HCT116 (cell line): ENCODE data around the gene HS6ST1. TPM values are rescaled to one million over a fixed set of nuclear protein-coding genes. Genes with fewer than 3 reads are reported as not detected.

ENCODE experiments used
- ATAC-seq: fragments of 200-7000 bp; cut with Tn5 transposase; 2 replicates; pipeline ENCODE4 v1.9.1; 2020; ENCODE audit warnings: mild to moderate bottlenecking, moderate library complexity
- BruUV-seq: library from RNA; stranded (reverse); fragments of 400-500 nt; replicated peaks from 2 replicates; lab custom pipeline; 2021; lab: Mats Ljungman, UMichigan
- CTCF ChIA-PET: fragments of 300-600 bp; sonication (Branson Sonifier 250); formaldehyde crosslinking; loops from one replicate; lab custom pipeline; 2021; ENCODE audit warnings: antibody characterized with exemption; lab: Charles Lee
- POLR2A ChIA-PET: fragments of 300-600, 350-600 bp; sonication (Branson Sonifier 250); formaldehyde crosslinking; loops from one replicate; lab custom pipeline; 2021; ENCODE audit warnings: antibody characterized with exemption; lab: Charles Lee
- RAD21 ChIA-PET, 2 experiments: fragments of 300-600 bp; sonication (Branson Sonifier 250); formaldehyde crosslinking; loops; one replicate each; lab custom pipeline; 2023; ENCODE audit warnings: low total read pairs in 2 of 2; ENCODE audit not compliant: uncharacterized antibody in 2 of 2, unreplicated experiment in 2 of 2, low non-redundant PET in 1 of 2; lab: Charles Lee
- DNase-seq: peaks from one replicate; pipeline ENCODE4 v3.0.0-alpha.2; 2010; ENCODE audit warnings: low read depth, low spot score
- H2AFZ ChIP-seq: fragments of 200-600 bp; shearing (Covaris generic), sonication (generic); 2 replicates; pipeline ENCODE4 v1.6.1; 2017; ENCODE audit warnings: low read depth, mixed run types, mixed read lengths, antibody characterized with exemption, low read length; ENCODE audit not compliant: poor library complexity, severe bottlenecking
- H3K27ac ChIP-seq: 2 replicates; pipeline ENCODE4 v1.5.1; 2012; ENCODE audit warnings: low read depth, low read length
- H3K27me3 ChIP-seq: fragments of 200-600 bp; sonication (generic); 2 replicates; pipeline ENCODE4 v1.6.1; 2016; ENCODE audit warnings: mixed run types, low read length, mixed read lengths; ENCODE audit not compliant: insufficient read depth
- H3K36me3 ChIP-seq, 2 experiments: fragments of 200-500 bp in 1 of 2; fragments of 200-600 bp in 1 of 2; sonication (Bioruptor generic) in 1 of 2; sonication (generic) in 1 of 2; 2 replicates each; pipeline versions ENCODE4 v1.5.1 to v1.6.1; 2014 to 2016; ENCODE audit warnings: low read length in 2 of 2, inconsistent platforms in 1 of 2, mixed read lengths in 1 of 2, mixed run types in 1 of 2; ENCODE audit not compliant: insufficient read depth in 2 of 2, control insufficient read depth in 1 of 2
- H3K4me1 ChIP-seq, 2 experiments: fragments of 200-600 bp in 1 of 2; sonication (generic) in 1 of 2; 2 replicates each; pipeline versions ENCODE4 v1.5.1 to v1.6.1; 2012 to 2017; ENCODE audit warnings: low read length in 2 of 2, inconsistent platforms in 1 of 2, mild to moderate bottlenecking in 1 of 2, mixed read lengths in 1 of 2, mixed run types in 1 of 2, moderate library complexity in 1 of 2; ENCODE audit not compliant: insufficient read depth in 2 of 2, control insufficient read depth in 1 of 2
- H3K4me2 ChIP-seq: fragments of 200-600 bp; sonication (generic); 2 replicates; pipeline ENCODE4 v1.6.1; 2017; ENCODE audit warnings: mixed run types, low read length, mixed read lengths
- H3K4me3 ChIP-seq, 2 experiments: fragments of 200-600 bp in 1 of 2; sonication (generic) in 1 of 2; replicated peaks in 1 of 2; 2 replicates each; pipeline ENCODE4 v1.5.1; 2011 to 2016; ENCODE audit warnings: low read length in 2 of 2, control low read depth in 1 of 2, low read depth in 1 of 2, mild to moderate bottlenecking in 1 of 2, mixed read lengths in 1 of 2, mixed run types in 1 of 2
- H3K79me2 ChIP-seq: fragments of 200-600 bp; sonication (generic); 2 replicates; pipeline ENCODE4 v1.6.1; 2017; ENCODE audit warnings: mild to moderate bottlenecking, mixed run types, low read length, moderate library complexity, mixed read lengths; ENCODE audit not compliant: insufficient read depth
- H3K9ac ChIP-seq: fragments of 200-600 bp; sonication (generic); 2 replicates; pipeline ENCODE4 v1.6.1; 2016; ENCODE audit warnings: low read length, mixed read lengths
- H3K9me2 ChIP-seq: fragments of 200-600 bp; sonication (generic), shearing (Covaris generic); 2 replicates; pipeline ENCODE4 v1.6.1; 2017; ENCODE audit warnings: mixed run types, mild to moderate bottlenecking, moderate library complexity; ENCODE audit not compliant: insufficient read depth
- H3K9me3 ChIP-seq, 2 experiments: fragments of 200-500 bp in 1 of 2; fragments of 200-600 bp in 1 of 2; sonication (Bioruptor generic) in 1 of 2; sonication (generic) in 1 of 2; 2 replicates each; pipeline ENCODE4 v1.6.1; 2014 to 2017; ENCODE audit warnings: low read length in 2 of 2, mixed read lengths in 2 of 2, inconsistent platforms in 1 of 2, low read depth in 1 of 2, mild to moderate bottlenecking in 1 of 2, mixed run types in 1 of 2, moderate library complexity in 1 of 2; ENCODE audit not compliant: control insufficient read depth in 1 of 2, insufficient read depth in 1 of 2
- H4K20me1 ChIP-seq: fragments of 200-600 bp; sonication (generic), shearing (Covaris generic); 2 replicates; pipeline ENCODE4 v1.6.1; 2017; ENCODE audit warnings: mixed run types, mild to moderate bottlenecking, moderate library complexity; ENCODE audit not compliant: insufficient read depth
- EGR1 ChIP-seq: IDR thresholded peaks from 2 replicates; pipeline ENCODE4 v1.6.1; 2012; ENCODE audit warnings: low read depth
- ELF1 ChIP-seq: IDR thresholded peaks from 2 replicates; pipeline ENCODE4 v1.6.1; 2012; ENCODE audit warnings: low read depth, borderline replicate concordance
- EZH2 ChIP-seq: fragments of 200-600 bp; sonication (generic); IDR thresholded peaks from 2 replicates; pipeline ENCODE4 v1.6.1; 2017; ENCODE audit warnings: antibody characterized with exemption, mixed run types
- FOSL1 ChIP-seq: IDR thresholded peaks from 2 replicates; pipeline ENCODE4 v1.6.1; 2012; ENCODE audit warnings: low read depth
- POLR2AphosphoS5 ChIP-seq: IDR thresholded peaks from 2 replicates; pipeline ENCODE4 v1.6.1; 2011; ENCODE audit warnings: mild to moderate bottlenecking, low read depth, low read length, moderate library complexity
- SRF ChIP-seq: IDR thresholded peaks from 2 replicates; pipeline ENCODE4 v1.6.1; 2012; ENCODE audit warnings: low read depth
- YY1 ChIP-seq: IDR thresholded peaks from 2 replicates; pipeline ENCODE4 v1.6.1; 2011; ENCODE audit warnings: low read length, low read depth, moderate library complexity, mild to moderate bottlenecking; ENCODE audit not compliant: insufficient replicate concordance; ENCODE audit errors: extremely low read depth
- ZFX ChIP-seq: fragments of 450-650 bp; IDR thresholded peaks from 2 replicates; pipeline ENCODE4 v1.6.1; 2017
- ZNF274 ChIP-seq: fragments of 200-500 bp; sonication (Bioruptor generic); IDR thresholded peaks from 2 replicates; pipeline ENCODE4 v1.6.1; 2014; ENCODE audit warnings: mild to moderate bottlenecking, low read depth, low read length, inconsistent platforms
- intact Hi-C: fragments of 100-400 bp; cut with micrococcal nuclease; formaldehyde crosslinking; loops from 2 replicates; pipeline ENCODE4 v1.10.0; 2022
- total RNA-seq: library from RNA; stranded (reverse); gene quantifications from one replicate; pipeline ENCODE4 v1.2.1, GENCODE V29; 2021; ENCODE audit not compliant: unreplicated experiment
- TF ChIP-seq, protein P1 (sequence below): IDR thresholded peaks from 2 replicates; pipeline ENCODE4 v1.6.1; 2012; ENCODE audit warnings: low read depth
- TF ChIP-seq, protein P2 (sequence below), 3 experiments: fragments of 200-600 bp in 1 of 3; sonication (generic) in 1 of 3; IDR thresholded peaks in 2 of 3; conservative IDR thresholded peaks in 1 of 3; 2 replicates each; pipeline ENCODE4 v1.5.1; 2012 to 2017; ENCODE audit warnings: low read depth in 2 of 3, low read length in 2 of 3, antibody characterized with exemption in 1 of 3, borderline replicate concordance in 1 of 3, control low read depth in 1 of 3, mild to moderate bottlenecking in 1 of 3, mixed read lengths in 1 of 3, mixed run types in 1 of 3, moderate library complexity in 1 of 3; ENCODE audit not compliant: insufficient read depth in 1 of 3
- TF ChIP-seq, protein P3 (sequence below): IDR thresholded peaks from 2 replicates; pipeline ENCODE4 v1.6.1; 2012

The HS6ST1 gene
- total RNA-seq, 1 experiment from 2014 or later, result 35.0 TPM

DNA sequence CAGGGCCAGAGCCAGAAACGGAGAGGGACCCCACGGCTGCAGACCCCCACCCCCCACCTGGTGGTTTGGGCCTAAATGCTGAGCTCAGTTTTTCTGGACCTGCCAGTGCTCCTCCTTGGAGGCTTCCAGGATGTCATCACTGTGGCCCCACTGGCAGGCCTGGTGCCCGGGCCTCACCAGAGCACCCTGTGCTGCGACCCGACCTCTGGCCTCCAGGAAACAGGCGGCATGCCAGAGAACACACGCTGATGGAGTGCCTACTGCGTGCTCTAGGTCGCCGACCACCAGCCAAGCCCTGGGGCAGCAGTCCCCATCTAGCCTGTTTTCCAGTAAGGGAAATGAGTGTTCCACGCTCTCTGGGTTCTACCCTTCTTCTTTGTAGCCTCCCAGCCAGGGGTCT lies 33.8 kb downstream of the HS6ST1 start:
- no peak for ATAC-seq
- intact Hi-C loops, result no loop called here
- H3K9me2 ChIP-seq, result no peaks in the 10 kb centered on the region
- no peaks in the 10 kb centered on the region for H3K27me3 ChIP-seq
- H3K9me3 ChIP-seq, result no peaks in the 10 kb centered on the region
- no peak overlapping the region for H3K9ac ChIP-seq
- H2AFZ ChIP-seq, result no peak overlapping the region
- no TSS peak for BruUV-seq
- no peak overlapping the region for H3K4me3 ChIP-seq
- no peak overlapping the region for H3K27ac ChIP-seq
- no peaks in the 10 kb centered on the region for H3K4me1 ChIP-seq
- POLR2A ChIA-PET, result no interaction called here
- RAD21 ChIA-PET, result no interaction called here
- CTCF ChIA-PET, result no interaction called here
- no peak overlapping the region for H3K4me2 ChIP-seq
- no peak for DNase-seq
- H4K20me1 ChIP-seq, result no peaks in the 10 kb centered on the region
- peaks cover 46% of the 10 kb centered on the region for H3K79me2 ChIP-seq
- no peaks in the 10 kb centered on the region for H3K36me3 ChIP-seq
- TF ChIP-seq, protein P1, sequence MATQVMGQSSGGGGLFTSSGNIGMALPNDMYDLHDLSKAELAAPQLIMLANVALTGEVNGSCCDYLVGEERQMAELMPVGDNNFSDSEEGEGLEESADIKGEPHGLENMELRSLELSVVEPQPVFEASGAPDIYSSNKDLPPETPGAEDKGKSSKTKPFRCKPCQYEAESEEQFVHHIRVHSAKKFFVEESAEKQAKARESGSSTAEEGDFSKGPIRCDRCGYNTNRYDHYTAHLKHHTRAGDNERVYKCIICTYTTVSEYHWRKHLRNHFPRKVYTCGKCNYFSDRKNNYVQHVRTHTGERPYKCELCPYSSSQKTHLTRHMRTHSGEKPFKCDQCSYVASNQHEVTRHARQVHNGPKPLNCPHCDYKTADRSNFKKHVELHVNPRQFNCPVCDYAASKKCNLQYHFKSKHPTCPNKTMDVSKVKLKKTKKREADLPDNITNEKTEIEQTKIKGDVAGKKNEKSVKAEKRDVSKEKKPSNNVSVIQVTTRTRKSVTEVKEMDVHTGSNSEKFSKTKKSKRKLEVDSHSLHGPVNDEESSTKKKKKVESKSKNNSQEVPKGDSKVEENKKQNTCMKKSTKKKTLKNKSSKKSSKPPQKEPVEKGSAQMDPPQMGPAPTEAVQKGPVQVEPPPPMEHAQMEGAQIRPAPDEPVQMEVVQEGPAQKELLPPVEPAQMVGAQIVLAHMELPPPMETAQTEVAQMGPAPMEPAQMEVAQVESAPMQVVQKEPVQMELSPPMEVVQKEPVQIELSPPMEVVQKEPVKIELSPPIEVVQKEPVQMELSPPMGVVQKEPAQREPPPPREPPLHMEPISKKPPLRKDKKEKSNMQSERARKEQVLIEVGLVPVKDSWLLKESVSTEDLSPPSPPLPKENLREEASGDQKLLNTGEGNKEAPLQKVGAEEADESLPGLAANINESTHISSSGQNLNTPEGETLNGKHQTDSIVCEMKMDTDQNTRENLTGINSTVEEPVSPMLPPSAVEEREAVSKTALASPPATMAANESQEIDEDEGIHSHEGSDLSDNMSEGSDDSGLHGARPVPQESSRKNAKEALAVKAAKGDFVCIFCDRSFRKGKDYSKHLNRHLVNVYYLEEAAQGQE, result no peak
- TF ChIP-seq POLR2AphosphoS5 (no peak), SRF (no peak), ZNF274 (no peak), ZFX (no peak), EZH2 (no peak)

DNA sequence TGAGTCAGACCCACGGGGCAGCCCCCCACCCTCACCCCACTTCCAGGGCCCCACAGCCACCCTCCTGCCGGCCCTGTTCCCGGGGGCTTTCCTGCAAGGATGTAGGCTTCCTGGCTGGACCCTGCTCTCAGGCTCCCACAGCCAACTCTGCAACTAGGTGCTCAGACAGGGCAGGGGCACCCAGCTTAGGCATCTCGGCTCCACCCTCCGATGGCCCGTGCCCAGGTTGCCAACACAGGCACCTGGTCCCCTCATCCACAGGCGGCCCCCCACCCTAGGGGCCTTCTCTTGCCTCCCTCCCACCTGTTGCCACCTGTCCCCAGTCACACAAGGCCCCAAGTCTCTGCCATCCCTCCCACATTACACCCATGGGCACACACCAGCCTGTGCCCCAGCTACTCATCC lies 34.6 kb downstream of the HS6ST1 start:
- Histone ChIP-seq H3K79me2 (peaks cover 44% of the 10 kb centered on the region; the same call in 1 of the 2 replicates), H3K4me1 (no peaks in the 10 kb centered on the region), H3K27me3 (no peaks in the 10 kb centered on the region), H3K27ac (no peak overlapping the region), H3K4me2 (no peak overlapping the region), H2AFZ (no peak overlapping the region), H3K9me3 (no peaks in the 10 kb centered on the region), H3K9ac (no peak overlapping the region), H3K9me2 (no peaks in the 10 kb centered on the region), H3K36me3 (no peaks in the 10 kb centered on the region), H4K20me1 (no peaks in the 10 kb centered on the region), H3K4me3 (no peak overlapping the region)
- RAD21 ChIA-PET, result no interaction called here
- BruUV-seq, result no TSS peak
- intact Hi-C loops, result no loop called here
- DNase-seq, result no peak
- POLR2A ChIA-PET, result no interaction called here
- CTCF ChIA-PET, result no interaction called here
- no peak for ATAC-seq
- TF ChIP-seq YY1 (no peak), FOSL1 (no peak), SRF (no peak), ZNF274 (no peak), ELF1 (no peak), EGR1 (no peak), ZFX (no peak)
- TF ChIP-seq, protein P2, sequence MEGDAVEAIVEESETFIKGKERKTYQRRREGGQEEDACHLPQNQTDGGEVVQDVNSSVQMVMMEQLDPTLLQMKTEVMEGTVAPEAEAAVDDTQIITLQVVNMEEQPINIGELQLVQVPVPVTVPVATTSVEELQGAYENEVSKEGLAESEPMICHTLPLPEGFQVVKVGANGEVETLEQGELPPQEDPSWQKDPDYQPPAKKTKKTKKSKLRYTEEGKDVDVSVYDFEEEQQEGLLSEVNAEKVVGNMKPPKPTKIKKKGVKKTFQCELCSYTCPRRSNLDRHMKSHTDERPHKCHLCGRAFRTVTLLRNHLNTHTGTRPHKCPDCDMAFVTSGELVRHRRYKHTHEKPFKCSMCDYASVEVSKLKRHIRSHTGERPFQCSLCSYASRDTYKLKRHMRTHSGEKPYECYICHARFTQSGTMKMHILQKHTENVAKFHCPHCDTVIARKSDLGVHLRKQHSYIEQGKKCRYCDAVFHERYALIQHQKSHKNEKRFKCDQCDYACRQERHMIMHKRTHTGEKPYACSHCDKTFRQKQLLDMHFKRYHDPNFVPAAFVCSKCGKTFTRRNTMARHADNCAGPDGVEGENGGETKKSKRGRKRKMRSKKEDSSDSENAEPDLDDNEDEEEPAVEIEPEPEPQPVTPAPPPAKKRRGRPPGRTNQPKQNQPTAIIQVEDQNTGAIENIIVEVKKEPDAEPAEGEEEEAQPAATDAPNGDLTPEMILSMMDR (IDR thresholded peaks at IDR 0.05 in 2 of 3, conservative IDR thresholded peaks at IDR 0.05 in 1 of 3; ENCODE audit: borderline replicate concordance in 1 of 3, insufficient read depth in 1 of 3, low read depth in 2 of 3, low read length in 2 of 3), result no peak
- TF ChIP-seq, protein P3, sequence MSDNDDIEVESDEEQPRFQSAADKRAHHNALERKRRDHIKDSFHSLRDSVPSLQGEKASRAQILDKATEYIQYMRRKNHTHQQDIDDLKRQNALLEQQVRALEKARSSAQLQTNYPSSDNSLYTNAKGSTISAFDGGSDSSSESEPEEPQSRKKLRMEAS, result no peak
